Measurements from ENCODE around the gene EVI5.
"Not testable (repeated sequence)": the region's sequence is repeated elsewhere in the genome, so short reads cannot be mapped to it uniquely, and the experiment has no call there.

Gene EVI5

GRCh38 chr1:92563457-92564216 lies 221.3 kb downstream of the EVI5 start:
- no peak for DNase-seq

GRCh38 chr1:92556350-92556749 lies 228.6 kb downstream of the EVI5 start:
- DNase-seq: no peak

DNA sequence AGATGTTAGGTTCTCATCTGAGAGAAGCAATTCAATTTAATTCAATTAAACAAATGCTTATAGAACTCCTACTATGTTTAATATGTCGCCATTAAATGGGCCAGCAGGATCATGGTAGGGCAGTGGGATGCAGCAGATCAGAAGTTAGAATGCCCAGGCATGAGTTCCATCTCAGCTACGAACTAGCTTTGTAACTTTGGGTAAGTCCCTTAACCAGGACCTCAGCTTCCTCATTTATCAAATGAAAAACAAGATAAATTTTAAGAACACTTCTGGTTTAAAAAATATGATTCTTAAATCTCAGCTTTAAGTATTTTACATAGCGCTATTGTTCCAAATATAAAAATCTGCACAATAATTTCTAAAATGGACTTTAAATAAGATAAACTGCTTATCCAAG lies 230.7 kb downstream of the EVI5 start:
- DNase-seq: no peak

DNA sequence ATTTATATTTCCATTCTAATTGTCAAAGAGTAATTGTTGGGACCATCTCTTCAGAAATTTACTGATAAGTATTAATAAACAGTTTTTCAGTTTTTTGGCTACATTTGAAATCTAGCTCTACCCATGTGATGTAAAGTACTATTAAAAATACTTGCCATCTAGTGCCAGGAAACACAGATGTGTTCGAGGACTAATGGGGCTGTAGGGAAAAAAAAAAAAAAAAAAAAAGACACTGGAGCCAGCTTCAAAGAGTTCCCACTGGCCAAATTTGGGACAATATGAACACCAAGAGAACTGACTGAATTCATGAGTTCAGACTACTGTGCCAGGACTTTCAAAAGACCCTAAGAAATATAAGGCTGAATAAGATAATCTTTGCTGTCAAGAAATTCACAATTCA lies 233.0 kb downstream of the EVI5 start:
- no peak for DNase-seq

DNA sequence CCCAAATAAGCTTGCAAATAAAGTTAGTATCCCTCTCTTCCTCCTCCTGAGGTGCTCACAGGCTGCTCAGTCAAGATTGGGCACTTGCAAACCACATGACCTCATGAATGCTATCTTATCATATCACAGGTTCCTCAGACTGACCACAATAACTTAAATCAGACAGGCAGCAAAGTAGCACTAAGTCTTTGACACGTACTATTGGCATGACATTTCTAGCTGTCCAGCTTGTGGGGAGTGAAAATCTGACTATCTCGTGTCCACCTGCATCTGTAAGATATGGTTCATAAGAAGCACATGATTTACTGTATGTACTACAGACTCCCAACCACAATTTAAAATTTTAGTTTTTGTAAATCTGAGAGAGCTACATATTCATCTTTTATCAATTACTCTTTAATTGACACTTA lies 240.1 kb downstream of the EVI5 start:
- DNase-seq: no peak

- no peak for DNase-seq
Measured at GRCh38 chr1:92543131-92544055, 241.5 kb downstream of the EVI5 start.

- peak; percentile 1 for DNase-seq
Measured at GRCh38 chr1:92538413-92539061, 246.4 kb downstream of the EVI5 start.

DNA sequence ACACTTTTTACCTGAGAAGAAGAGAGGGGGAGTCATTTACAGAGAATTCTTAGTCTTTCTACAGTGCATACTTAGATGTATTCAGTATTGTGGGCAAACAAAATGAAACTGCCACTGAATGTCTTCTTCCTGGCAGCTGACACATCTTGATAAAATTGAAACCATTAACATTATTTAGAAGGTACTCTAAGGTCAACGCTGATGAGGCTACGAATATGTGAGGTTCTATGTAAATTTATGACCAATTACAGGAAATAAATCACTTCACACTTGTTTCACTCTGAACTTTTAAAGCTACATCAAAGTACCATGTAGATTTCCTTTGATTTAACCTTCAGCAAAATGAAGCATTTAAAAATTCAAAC lies 246.9 kb downstream of the EVI5 start:
- no peak for DNase-seq

- DNase-seq: no peak
Measured at GRCh38 chr1:92536980-92537884, 247.7 kb downstream of the EVI5 start.

DNA sequence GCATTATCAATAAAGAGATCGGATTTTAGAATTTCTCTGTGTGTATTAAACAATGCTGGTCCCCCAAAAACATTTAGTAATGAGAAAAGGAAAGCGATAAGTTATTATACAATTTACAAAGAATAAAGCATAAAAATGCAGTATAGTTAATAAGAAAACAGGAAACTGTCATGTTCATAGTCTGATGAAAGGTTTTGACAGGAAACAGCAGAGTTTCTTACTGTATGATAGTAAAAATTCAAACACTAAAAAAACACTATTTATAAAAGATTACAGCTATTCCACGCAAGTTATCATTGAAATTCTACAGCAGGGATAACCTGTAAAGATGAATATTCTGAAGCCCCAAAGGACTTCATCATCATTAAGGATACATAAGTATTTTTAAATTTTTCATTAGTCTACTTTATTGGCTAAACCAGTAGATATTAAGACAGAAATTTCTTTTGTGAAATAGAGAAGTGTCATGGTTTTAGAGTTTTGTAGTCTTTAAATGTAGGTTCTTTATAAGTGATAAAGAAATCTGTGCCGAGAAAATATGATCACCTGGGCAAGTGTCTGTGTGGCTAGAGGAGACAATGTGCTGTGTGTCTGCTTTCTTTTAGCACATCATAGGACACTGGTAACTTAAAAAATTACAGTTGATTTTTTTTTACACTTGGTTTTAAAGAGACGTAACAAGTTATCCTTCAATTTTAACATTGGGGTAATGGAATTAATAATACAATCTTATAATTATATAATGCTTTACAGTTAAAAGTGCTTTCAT lies 248.5 kb downstream of the EVI5 start:
- DNase-seq: no peak

GRCh38 chr1:92532371-92532770 lies 252.5 kb downstream of the EVI5 start:
- DNase-seq: not testable (repeated sequence)

DNA sequence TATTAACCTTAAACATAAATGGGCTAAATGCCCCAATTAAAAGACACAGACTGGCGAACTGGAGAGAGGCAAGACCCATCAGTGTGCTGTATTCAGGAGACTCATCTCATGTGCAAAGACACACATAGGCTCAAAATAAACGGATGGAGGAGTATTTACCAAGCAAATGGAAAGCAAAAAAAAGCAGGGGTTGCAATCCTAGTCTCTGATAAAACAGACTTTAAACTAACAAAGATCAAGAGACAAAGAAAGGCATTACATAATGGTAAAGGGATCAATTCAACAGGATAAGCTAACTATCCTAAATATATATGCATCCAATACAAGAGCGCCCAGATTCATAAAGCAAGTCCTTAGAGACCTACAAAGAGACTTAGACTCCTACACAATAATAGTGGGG lies 253.0 kb downstream of the EVI5 start:
- not testable (repeated sequence) for DNase-seq

GRCh38 chr1:92527670-92528069 lies 257.2 kb downstream of the EVI5 start:
- no peak for DNase-seq

- DNase-seq: not testable (repeated sequence)
Measured at GRCh38 chr1:92524944-92525590, 259.8 kb downstream of the EVI5 start.

DNA sequence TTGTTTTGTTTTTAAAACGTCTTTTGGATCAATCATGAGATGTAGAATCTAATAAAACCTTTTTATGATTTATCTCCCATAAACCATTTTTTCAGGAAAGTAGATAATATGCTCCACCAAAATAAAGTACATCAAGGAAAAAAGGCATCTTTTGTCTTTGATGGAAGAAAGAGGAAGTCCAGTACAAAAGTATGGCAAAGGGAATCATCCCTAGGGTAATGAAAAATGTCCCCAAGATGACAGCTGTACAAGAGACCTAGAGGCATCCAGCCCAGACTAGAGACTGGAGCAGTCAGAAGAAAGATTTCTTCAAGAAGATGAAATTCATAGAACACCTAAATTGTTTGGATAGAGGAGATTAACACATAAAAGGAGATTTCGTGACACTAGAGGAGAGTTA lies 265.9 kb downstream of the EVI5 start:
- DNase-seq: no peak

DNA sequence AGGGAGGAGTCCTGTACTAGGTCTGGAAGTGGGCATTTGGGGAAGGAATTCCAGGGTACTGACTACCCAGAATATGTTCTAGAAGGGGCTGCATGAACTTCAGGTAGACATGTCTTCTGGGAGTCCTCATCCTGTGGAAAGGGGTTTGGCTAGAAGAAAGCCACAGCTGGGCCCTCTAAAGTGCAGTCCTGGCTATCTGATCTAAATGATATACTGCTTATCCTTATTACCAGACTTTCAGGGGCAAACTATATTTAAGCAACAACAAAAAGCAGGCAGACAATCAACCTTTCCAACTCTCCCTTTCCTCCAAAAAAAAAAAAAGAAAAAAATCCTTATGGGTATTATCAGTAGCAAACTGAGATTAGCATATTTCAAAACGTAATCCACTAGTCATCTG lies 268.3 kb downstream of the EVI5 start:
- DNase-seq: no peak

DNA sequence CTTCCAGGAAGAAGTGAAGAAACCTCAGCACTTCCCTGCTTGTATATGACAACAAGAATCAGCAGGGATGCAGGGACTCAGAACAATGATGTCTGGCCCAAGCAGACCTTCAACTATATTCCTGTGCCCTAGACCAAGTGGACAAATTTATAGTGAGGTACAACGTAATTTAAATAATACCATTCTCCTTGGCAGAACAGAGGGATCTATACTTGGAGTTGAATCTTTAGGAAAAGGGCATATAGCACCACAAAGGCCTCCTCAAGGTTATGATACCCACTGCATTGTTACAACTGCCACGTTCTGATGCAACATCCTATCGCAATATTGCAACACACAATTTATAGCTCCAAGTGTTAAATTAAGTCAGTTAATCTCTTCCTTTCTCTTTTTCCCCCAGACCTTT lies 269.1 kb downstream of the EVI5 start:
- DNase-seq: no peak

GRCh38 chr1:92511541-92511940 lies 273.4 kb downstream of the EVI5 start:
- no peak for DNase-seq

GRCh38 chr1:92509619-92510018 lies 275.3 kb downstream of the EVI5 start:
- no peak for DNase-seq

DNA sequence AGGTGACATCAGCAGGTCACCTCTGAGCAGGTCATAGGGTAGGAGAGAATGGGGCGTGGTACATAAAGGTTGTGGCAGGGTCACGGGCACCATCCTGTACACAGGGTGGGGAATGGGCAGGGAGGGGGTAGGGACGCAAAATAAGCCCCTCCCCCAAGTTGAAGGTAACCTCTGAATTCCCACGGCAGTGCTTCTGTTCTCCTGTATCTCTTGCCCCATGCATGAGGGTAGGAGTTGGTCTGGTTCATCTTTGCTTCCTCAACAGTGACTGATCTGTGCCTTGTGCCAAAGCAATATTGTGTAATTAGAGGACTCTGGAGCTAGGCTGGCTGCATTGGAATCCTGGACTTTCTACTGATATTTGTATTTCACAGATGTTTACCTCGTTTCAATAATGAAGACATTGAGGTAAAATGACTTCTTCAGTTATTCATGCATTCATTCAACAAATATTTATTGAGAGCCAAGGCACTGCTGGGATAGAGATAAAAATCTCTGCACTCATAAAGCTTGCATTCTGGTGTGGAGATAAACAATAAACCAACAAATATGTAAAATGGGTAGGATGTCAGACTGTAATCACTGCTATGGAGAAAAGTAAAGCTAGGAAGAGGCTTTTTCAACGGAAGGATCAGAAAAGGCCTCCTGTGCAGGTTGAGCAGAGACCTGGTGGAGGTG lies 279.8 kb downstream of the EVI5 start:
- DNase-seq: no peak
